Activated T-cell treated with anti-CD3 and anti-CD28 coated beads, Interleukin-2, amount 50 U/mL, for 4 hours (primary cell): ENCODE measurements around the gene BCL2L1. TPM values are rescaled to one million over a fixed set of nuclear protein-coding genes. Genes with fewer than 3 reads are reported as not detected.
"Not testable (repeated sequence)": the region's sequence is repeated elsewhere in the genome, so short reads cannot be mapped to it uniquely, and the experiment has no call there.

ENCODE experiments used
- ATAC-seq, 2 donors: fragments of 200-7000 bp; cut with Tn5 transposase; one replicate each; pipeline ENCODE4 v1.10.0; 2021
- DNase-seq: peaks from one replicate; pipeline ENCODE4 v3.0.0-alpha.2; 2020
- H3K27me3 Mint-ChIP-seq: one replicate; pipeline ENCODE4 v1.8.0; 2021; ENCODE audit warnings: low read depth, mixed read lengths
- H3K36me3 Mint-ChIP-seq: one replicate; pipeline ENCODE4 v1.8.0; 2022; ENCODE audit warnings: mixed read lengths; ENCODE audit not compliant: insufficient read depth
- H3K4me1 Mint-ChIP-seq: one replicate; pipeline ENCODE4 v1.8.0; 2021; ENCODE audit warnings: low read depth, mixed read lengths
- H3K4me3 Mint-ChIP-seq: one replicate; pipeline ENCODE4 v1.8.0; 2021; ENCODE audit warnings: mild to moderate bottlenecking, moderate library complexity, mixed read lengths
- H3K9me3 Mint-ChIP-seq: one replicate; pipeline ENCODE4 v1.8.0; 2021; ENCODE audit warnings: mixed read lengths
- total RNA-seq, 3 donors: library from RNA; stranded (reverse); gene quantifications; one replicate each; pipeline ENCODE4 v1.2.1, GENCODE V29; 2021

The BCL2L1 gene
- total RNA-seq, 3 donors from 2014 or later, result 237 to 274 (median 248) TPM

GRCh38 chr20:31661625-31662371, 60.9 kb downstream of the BCL2L1 start:
- Mint-ChIP-seq H3K4me3 (peak overlapping the region; percentile 74), H3K27me3 (no peaks in the 10 kb centered on the region), H3K36me3 (peaks cover 18% of the 10 kb centered on the region), H3K9me3 (no peaks in the 10 kb centered on the region), H3K4me1 (peaks cover 42% of the 10 kb centered on the region)
- ATAC-seq (peak; percentile 81 to 84), DNase-seq (peak; percentile 80)

- H3K9me3 Mint-ChIP-seq, result no peaks in the 10 kb centered on the region
- DNase-seq (no peak), ATAC-seq (no peak)
- no peaks in the 10 kb centered on the region for H3K36me3 Mint-ChIP-seq
- no peaks in the 10 kb centered on the region for H3K27me3 Mint-ChIP-seq
- no peak overlapping the region for H3K4me3 Mint-ChIP-seq
- H3K4me1 Mint-ChIP-seq, result no peaks in the 10 kb centered on the region
These were observed 68.1 kb downstream of the BCL2L1 start for GRCh38 chr20:31654534-31654933.

DNA sequence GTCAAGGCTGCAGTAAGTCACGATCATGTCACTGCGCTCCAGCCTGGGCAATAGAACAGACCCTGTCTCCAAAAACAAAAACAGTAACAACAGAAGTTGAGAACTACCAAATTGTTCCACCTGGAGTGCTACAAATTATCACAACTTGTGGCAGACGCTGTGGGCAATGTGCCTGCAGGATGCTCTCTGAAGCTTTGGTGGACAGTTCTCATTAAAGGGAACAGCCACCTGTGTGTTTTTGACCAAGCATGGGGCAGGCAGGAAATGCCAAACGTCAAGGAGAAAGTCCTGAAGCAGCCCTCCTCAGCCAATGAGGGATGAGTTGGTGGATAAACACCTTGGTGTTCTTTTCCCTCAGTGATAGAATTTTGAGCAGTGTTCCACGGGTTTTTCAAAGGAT, 69.1 kb downstream of the BCL2L1 start:
- Mint-ChIP-seq H3K4me3 (no peak overlapping the region), H3K27me3 (no peaks in the 10 kb centered on the region), H3K36me3 (no peaks in the 10 kb centered on the region), H3K4me1 (no peaks in the 10 kb centered on the region), H3K9me3 (no peaks in the 10 kb centered on the region)
- DNase-seq, result no peak
- no peak for ATAC-seq

- H3K36me3 Mint-ChIP-seq, result no peaks in the 10 kb centered on the region
- H3K9me3 Mint-ChIP-seq, result no peaks in the 10 kb centered on the region
- H3K27me3 Mint-ChIP-seq, result no peaks in the 10 kb centered on the region
- H3K4me1 Mint-ChIP-seq, result no peaks in the 10 kb centered on the region
- ATAC-seq (no peak), DNase-seq (no peak)
- H3K4me3 Mint-ChIP-seq, result no peak overlapping the region
These were observed 69.7 kb downstream of the BCL2L1 start for GRCh38 chr20:31652917-31653396.

GRCh38 chr20:31648104-31648503, 74.6 kb downstream of the BCL2L1 start:
- ATAC-seq, DNase-seq, H3K27me3 Mint-ChIP-seq, H3K4me3 Mint-ChIP-seq, H3K36me3 Mint-ChIP-seq, H3K4me1 Mint-ChIP-seq, H3K9me3 Mint-ChIP-seq: not testable (repeated sequence)

GRCh38 chr20:31644701-31645100, 78.0 kb downstream of the BCL2L1 start:
- DNase-seq (no peak), ATAC-seq (no peak)
- no peaks in the 10 kb centered on the region for H3K9me3 Mint-ChIP-seq
- no peak overlapping the region for H3K4me3 Mint-ChIP-seq
- H3K27me3 Mint-ChIP-seq, result peaks cover 6% of the 10 kb centered on the region
- peaks cover 6% of the 10 kb centered on the region for H3K4me1 Mint-ChIP-seq
- H3K36me3 Mint-ChIP-seq, result no peaks in the 10 kb centered on the region

- Mint-ChIP-seq H3K27me3 (peaks cover 6% of the 10 kb centered on the region), H3K36me3 (no peaks in the 10 kb centered on the region), H3K9me3 (no peaks in the 10 kb centered on the region), H3K4me3 (no peak overlapping the region), H3K4me1 (peaks cover 6% of the 10 kb centered on the region)
- DNase-seq, result no peak
- ATAC-seq, result no peak
These were observed 79.1 kb downstream of the BCL2L1 start for GRCh38 chr20:31643522-31643921.

DNA sequence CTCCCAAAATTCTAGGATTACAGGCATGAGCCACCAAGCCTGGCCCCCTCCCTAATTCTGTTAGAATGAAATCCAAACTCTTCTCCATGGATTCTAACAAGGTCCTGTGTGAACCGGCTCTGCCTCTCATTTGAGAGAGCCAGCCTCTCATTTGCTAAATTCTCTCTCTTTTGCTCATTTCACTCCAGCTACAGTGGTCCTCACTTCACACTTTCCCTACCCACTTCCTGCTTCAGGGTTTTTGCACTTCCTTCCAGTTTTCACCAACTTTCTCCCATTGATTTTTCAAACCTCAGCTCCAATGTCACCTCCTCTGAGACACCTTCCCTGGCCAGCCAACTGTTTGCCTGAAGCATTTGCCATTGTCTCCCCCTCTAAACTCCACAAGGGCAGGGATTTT, 79.8 kb downstream of the BCL2L1 start:
- ATAC-seq, result no peak
- peaks cover 6% of the 10 kb centered on the region for H3K27me3 Mint-ChIP-seq

DNA sequence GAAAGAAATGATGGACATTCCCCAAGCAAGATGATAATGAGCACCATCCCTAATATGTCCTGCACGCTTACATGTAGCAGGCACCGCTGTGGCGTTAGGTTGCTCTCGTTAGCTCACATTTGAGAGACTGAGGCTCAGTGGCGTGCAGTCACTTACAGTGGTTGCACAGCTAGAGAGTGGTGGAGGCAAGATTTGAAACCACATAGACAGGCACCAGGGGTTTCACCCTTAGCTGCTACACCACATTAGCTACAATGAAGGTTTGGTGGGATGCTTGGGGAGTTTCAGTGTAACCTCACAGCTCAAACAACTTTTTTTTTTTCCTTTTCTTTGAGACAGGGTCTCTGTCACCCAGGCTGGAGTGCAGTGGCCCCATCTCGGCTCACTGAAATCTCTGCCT, 81.3 kb downstream of the BCL2L1 start:
- Mint-ChIP-seq H3K4me1 (peaks cover 6% of the 10 kb centered on the region), H3K27me3 (peaks cover 6% of the 10 kb centered on the region), H3K9me3 (no peaks in the 10 kb centered on the region), H3K4me3 (no peak overlapping the region), H3K36me3 (no peaks in the 10 kb centered on the region)
- peak in 1 of 2 donors; percentile 41 for ATAC-seq
- DNase-seq, result no peak

More for the DNA sequence above, 79.8 kb downstream of the BCL2L1 start:
- Mint-ChIP-seq H3K9me3 (no peaks in the 10 kb centered on the region), H3K4me1 (peaks cover 6% of the 10 kb centered on the region), H3K36me3 (no peaks in the 10 kb centered on the region), H3K4me3 (no peak overlapping the region)
- DNase-seq, result no peak

DNA sequence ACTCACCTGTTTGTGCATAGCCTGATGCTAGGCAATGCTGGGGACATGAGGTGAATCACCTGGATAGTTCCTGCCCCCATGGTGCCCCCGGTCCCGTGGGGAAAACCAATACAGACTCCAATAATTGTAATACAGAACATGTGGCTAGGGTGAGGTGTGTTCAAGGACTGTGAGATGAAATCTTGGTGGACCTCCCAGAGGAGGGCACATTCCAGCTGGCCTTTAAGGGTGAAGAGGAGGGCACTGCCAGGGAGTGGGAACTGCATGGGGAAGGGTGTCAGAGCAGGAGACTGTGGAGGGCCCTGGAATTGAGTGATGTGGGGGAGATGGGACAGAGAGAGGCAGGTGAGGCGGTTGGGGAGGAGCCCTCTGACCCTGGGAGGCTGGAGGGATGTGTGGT, 82.4 kb downstream of the BCL2L1 start:
- H3K9me3 Mint-ChIP-seq, result no peaks in the 10 kb centered on the region
- DNase-seq, result no peak
- no peak overlapping the region for H3K4me3 Mint-ChIP-seq
- H3K36me3 Mint-ChIP-seq, result no peaks in the 10 kb centered on the region
- peaks cover 6% of the 10 kb centered on the region for H3K27me3 Mint-ChIP-seq
- H3K4me1 Mint-ChIP-seq, result peaks cover 6% of the 10 kb centered on the region
- ATAC-seq, result no peak

DNA sequence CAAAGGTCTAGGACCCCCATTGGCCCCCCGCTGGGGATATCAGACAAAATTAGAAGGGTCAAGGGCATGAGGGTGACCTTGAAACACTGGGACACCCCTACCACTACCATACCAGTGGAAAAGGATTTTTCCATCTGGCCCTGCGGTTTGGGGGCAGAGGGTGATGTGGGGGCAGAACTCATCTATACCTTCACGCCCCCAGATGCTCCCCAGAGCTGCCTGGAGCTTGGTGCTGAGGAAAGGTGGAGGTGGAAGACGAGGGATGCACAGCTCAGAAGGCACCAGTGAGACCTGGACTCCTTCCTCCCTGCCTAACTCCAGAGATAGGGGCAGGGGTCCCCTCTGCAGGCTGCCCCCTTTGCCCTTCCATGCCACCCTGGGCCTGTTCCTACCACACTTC, 83.9 kb downstream of the BCL2L1 start:
- Mint-ChIP-seq H3K9me3 (no peaks in the 10 kb centered on the region), H3K27me3 (peaks cover 6% of the 10 kb centered on the region), H3K4me3 (no peak overlapping the region), H3K36me3 (no peaks in the 10 kb centered on the region), H3K4me1 (peaks cover 6% of the 10 kb centered on the region)
- ATAC-seq (no peak), DNase-seq (no peak)

GRCh38 chr20:31638317-31638716, 84.4 kb downstream of the BCL2L1 start:
- peaks cover 6% of the 10 kb centered on the region for H3K4me1 Mint-ChIP-seq
- H3K4me3 Mint-ChIP-seq, result no peak overlapping the region
- no peaks in the 10 kb centered on the region for H3K36me3 Mint-ChIP-seq
- peaks cover 6% of the 10 kb centered on the region for H3K27me3 Mint-ChIP-seq
- DNase-seq (no peak), ATAC-seq (no peak)
- no peaks in the 10 kb centered on the region for H3K9me3 Mint-ChIP-seq

DNA sequence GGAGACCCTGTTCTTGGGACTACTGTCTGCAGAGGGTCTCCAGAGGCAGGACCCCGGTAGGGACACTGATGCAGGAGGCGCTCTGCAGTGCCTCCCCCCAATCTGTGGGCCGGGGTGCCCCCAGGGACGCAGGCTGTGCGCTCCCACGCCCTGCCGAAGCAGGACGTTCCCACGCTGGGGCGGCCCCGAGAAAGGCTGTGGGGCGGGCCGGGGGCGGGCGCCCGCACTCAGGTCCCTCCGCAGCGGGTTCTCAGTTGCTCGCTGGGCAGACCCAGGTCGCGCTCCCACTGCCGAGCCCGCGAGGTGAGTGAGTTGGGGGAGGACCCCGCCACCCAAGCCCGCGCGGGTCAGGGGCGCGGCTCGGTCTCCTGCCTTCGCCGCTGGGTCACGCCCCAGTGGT, 85.0 kb downstream of the BCL2L1 start, which contains the start of gene COX4I2:
COX4I2 (plus strand) TSS at position 253 of the 400 bp plus-strand sequence. CDS start 1,106 bp downstream, outside the sequence.
- no peaks in the 10 kb centered on the region for H3K4me1 Mint-ChIP-seq
- DNase-seq (no peak), ATAC-seq (no peak)
- H3K27me3 Mint-ChIP-seq, result peaks cover 4% of the 10 kb centered on the region
- no peak within 1 kb of the TSS for H3K4me3 Mint-ChIP-seq
- H3K36me3 Mint-ChIP-seq, result no peaks in the 10 kb centered on the region
- H3K9me3 Mint-ChIP-seq, result no peaks in the 10 kb centered on the region

GRCh38 chr20:31633339-31633914, 89.2 kb downstream of the BCL2L1 start:
- DNase-seq (no peak), ATAC-seq (no peak)
- H3K4me3 Mint-ChIP-seq, result no peak overlapping the region
- no peaks in the 10 kb centered on the region for H3K36me3 Mint-ChIP-seq
- H3K27me3 Mint-ChIP-seq, result no peaks in the 10 kb centered on the region
- no peaks in the 10 kb centered on the region for H3K9me3 Mint-ChIP-seq
- H3K4me1 Mint-ChIP-seq, result no peaks in the 10 kb centered on the region
